ENCODE measurements around the gene GRID1. TPM values are rescaled to one million over a fixed set of nuclear protein-coding genes. Genes with fewer than 3 reads are reported as not detected.

The GRID1 gene
- total and polyA plus RNA-seq, 10 of the 15 experiments (the other 5 are each of a cell fraction or from before 2014, with no cell fraction given) = 0.04 to 0.62 (median 0.08) TPM; not detected in 5

DNA sequence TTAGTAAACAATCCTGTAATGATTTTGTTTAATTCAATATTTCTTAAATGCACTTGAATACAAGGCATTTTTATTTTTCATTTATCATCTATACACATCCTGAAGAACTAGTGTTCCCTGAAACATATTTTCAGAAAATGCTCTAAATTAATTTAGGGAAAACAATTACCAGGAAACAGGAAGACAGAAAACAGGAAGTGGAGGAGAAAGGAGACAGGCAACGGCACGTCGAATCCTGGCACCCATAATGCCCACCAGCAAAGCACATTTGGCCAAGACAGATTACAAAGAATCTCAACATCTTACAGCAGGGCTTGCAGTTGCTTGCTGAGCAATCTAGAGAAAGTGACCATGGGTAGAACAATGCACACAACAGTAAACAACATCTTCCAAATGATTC is 571.1 kb downstream of the GRID1 start:
- Histone ChIP-seq H3K27ac (ENCODE audit: control insufficient read depth, insufficient read depth) (no peak overlapping the region), H3K36me3 (ENCODE audit: control insufficient read depth in 2 of 2, insufficient read depth in 2 of 2, low read length in 1 of 2) (no peaks in the 10 kb centered on the region), H3K4me2 (ENCODE audit: control insufficient read depth, insufficient read depth) (no peak overlapping the region), H3K9ac (ENCODE audit: control insufficient read depth, insufficient read depth, low read length) (no peak overlapping the region), H3K79me2 (ENCODE audit: control insufficient read depth, insufficient read depth, low read length) (no peaks in the 10 kb centered on the region), H3K4me1 (ENCODE audit: control insufficient read depth, insufficient read depth, low read length) (no peaks in the 10 kb centered on the region), H3K4me3 (no peak overlapping the region), H4K20me1 (ENCODE audit: control insufficient read depth, insufficient read depth) (no peaks in the 10 kb centered on the region), H3K9me3 (replicated peaks; ENCODE audit: control insufficient read depth, insufficient read depth, low read length) (no peaks in the 10 kb centered on the region), H3K27me3 (replicated peaks in 1 of 2; ENCODE audit: control insufficient read depth in 2 of 2, insufficient read depth in 2 of 2, low read length in 1 of 2) (no peaks in the 10 kb centered on the region), H2AFZ (ENCODE audit: control insufficient read depth, low read depth, low read length) (no peak overlapping the region)
- ChIA-PET CTCF (no interaction called here), SMC1A (ENCODE audit: uncharacterized antibody, unreplicated experiment) (no interaction called here), RAD21 (ENCODE audit: unreplicated experiment) (no interaction called here), POLR2A (no interaction called here)
- in situ Hi-C loops (cut with MboI) (no loop called here), intact Hi-C loops (cut with micrococcal nuclease; ENCODE audit: unreplicated experiment) (loop anchor here (10.0 kb wide), 1 partner anchor 559 kb away; no protein-coding TSS in a partner anchor)
- no peak for FAIRE-seq
- no peak for DNase-seq (ENCODE audit: low read depth, low spot score)
- BruUV-seq (replicated peaks) = no TSS peak
- WGBS (ENCODE audit: insufficient coverage, insufficient replicate concordance, low lambda C conversion rate, missing lambda C conversion rate) = 2% methylated on average over 3 of the region's 3 CpGs
- no peak for TF ChIP-seq CEBPZ (IDR thresholded peaks at IDR 0.05; ENCODE audit: low read depth, low read length)
- TF ChIP-seq TCF3 (IDR thresholded peaks at IDR 0.05; ENCODE audit: borderline replicate concordance, insufficient read depth, low read depth, low read length) = no peak
- peak; percentile 50; the same call in 1 of the 2 replicates for TF ChIP-seq SPI1 (IDR thresholded peaks at IDR 0.05; ENCODE audit: borderline replicate concordance, insufficient read depth, low read depth, low read length)
- no peak for ATAC-seq

- no peak overlapping the region for H3K9ac ChIP-seq (ENCODE audit: control insufficient read depth, insufficient read depth, low read length)
- CTCF ChIA-PET = interaction anchor here (1.8 kb wide), 1 partner anchor 11 kb away, joined by 5 read pairs; no protein-coding TSS in a partner anchor
- no peak overlapping the region for H3K4me2 ChIP-seq (ENCODE audit: control insufficient read depth, insufficient read depth)
- no peak overlapping the region for H3K4me3 ChIP-seq
- no peak for DNase-seq (ENCODE audit: low read depth, low spot score)
- H2AFZ ChIP-seq (ENCODE audit: control insufficient read depth, low read depth, low read length) = no peak overlapping the region
- no peaks in the 10 kb centered on the region for H3K36me3 ChIP-seq (ENCODE audit: control insufficient read depth in 2 of 2, insufficient read depth in 2 of 2, low read length in 1 of 2)
- H3K27ac ChIP-seq (ENCODE audit: control insufficient read depth, insufficient read depth) = no peak overlapping the region
- RAD21 ChIA-PET (ENCODE audit: unreplicated experiment) = no interaction called here
- no peaks in the 10 kb centered on the region for H3K27me3 ChIP-seq (replicated peaks in 1 of 2; ENCODE audit: control insufficient read depth in 2 of 2, insufficient read depth in 2 of 2, low read length in 1 of 2)
- no peaks in the 10 kb centered on the region for H4K20me1 ChIP-seq (ENCODE audit: control insufficient read depth, insufficient read depth)
- POLR2A ChIA-PET = no interaction called here
- in situ Hi-C loops (cut with MboI) = no loop called here
- ATAC-seq = no peak
- no peak for TF ChIP-seq HDAC6 (IDR thresholded peaks at IDR 0.05; ENCODE audit: unreplicated experiment)
- TF ChIP-seq FOXK2 (IDR thresholded peaks at IDR 0.05) = no peak
- TF ChIP-seq SKIL (IDR thresholded peaks at IDR 0.05; ENCODE audit: low read depth, poor library complexity, severe bottlenecking) = no peak
- TF ChIP-seq CHD2 (IDR thresholded peaks at IDR 0.05; ENCODE audit: borderline replicate concordance, low read depth, low read length) = no peak
- TF ChIP-seq BCLAF1 (IDR thresholded peaks at IDR 0.05) = no peak
- TF ChIP-seq GABPA (IDR thresholded peaks at IDR 0.05; ENCODE audit: low read depth) = no peak
- no peaks in the 10 kb centered on the region for H3K4me1 ChIP-seq (ENCODE audit: control insufficient read depth, insufficient read depth, low read length)
- intact Hi-C loops (cut with micrococcal nuclease; ENCODE audit: unreplicated experiment) = loop anchor here (10.0 kb wide), 1 partner anchor 560 kb away; no protein-coding TSS in a partner anchor
- WGBS (ENCODE audit: insufficient coverage, insufficient replicate concordance, low lambda C conversion rate, missing lambda C conversion rate) = 48% methylated on average over 2 of the region's 2 CpGs
- no peaks in the 10 kb centered on the region for H3K79me2 ChIP-seq (ENCODE audit: control insufficient read depth, insufficient read depth, low read length)
- no TSS peak for BruUV-seq (replicated peaks)
- H3K9me3 ChIP-seq (replicated peaks; ENCODE audit: control insufficient read depth, insufficient read depth, low read length) = no peaks in the 10 kb centered on the region
- SMC1A ChIA-PET (ENCODE audit: uncharacterized antibody, unreplicated experiment) = no interaction called here
- FAIRE-seq = no peak
These were observed 572.0 kb downstream of the GRID1 start for GRCh38 chr10:85794553-85794952.
